H1 (cell line): Measurements from ENCODE around the gene ZMAT5. TPM values are rescaled to one million over a fixed set of nuclear protein-coding genes. Genes with fewer than 3 reads are reported as not detected.

Experiments used
- CTCF ChIA-PET: fragments of 300-600 bp; sonication (Branson Sonifier 250); formaldehyde crosslinking; loops from one replicate; lab custom pipeline; 2021; ENCODE audit not compliant: partially characterized antibody; lab: Charles Lee
- POLR2A ChIA-PET: fragments of 300-600 bp; sonication (Branson Sonifier 250); formaldehyde crosslinking; loops from one replicate; lab custom pipeline; 2021; ENCODE audit warnings: inconsistent platforms; ENCODE audit not compliant: partially characterized antibody; lab: Charles Lee
- DNase-seq, 2 experiments: peaks; one replicate each; pipeline versions ENCODE4 v3.0.0 to v3.0.0-alpha.2; 2010 to 2022; ENCODE audit warnings: low spot score in 2 of 2, low read depth in 1 of 2, mixed read lengths in 1 of 2
- FAIRE-seq: peaks from 2 replicates; lab custom pipeline; 2011; peaks lifted over from hg19 to GRCh38; lab: Jason Lieb, UNC
- H2AFZ ChIP-seq: 2 replicates; pipeline ENCODE4 v1.8.1; 2012; ENCODE audit warnings: low read length, inconsistent platforms
- H2AK5ac ChIP-seq: 2 replicates; pipeline ENCODE4 v1.6.1; 2013; ENCODE audit warnings: low read depth, low read length
- H2BK120ac ChIP-seq: replicated peaks from 2 replicates; pipeline ENCODE3; 2013; ENCODE audit warnings: low read depth, low read length, inconsistent platforms
- H2BK12ac ChIP-seq: 2 replicates; pipeline ENCODE4 v1.6.1; 2013; ENCODE audit warnings: low read depth, low read length
- H2BK15ac ChIP-seq: 2 replicates; pipeline ENCODE4 v1.6.1; 2013; ENCODE audit warnings: low read length
- H2BK20ac ChIP-seq: 2 replicates; pipeline ENCODE4 v1.6.1; 2013; ENCODE audit warnings: low read length
- H2BK5ac ChIP-seq: 2 replicates; pipeline ENCODE4 v1.6.1; 2013; ENCODE audit warnings: low read depth, low read length
- H3K14ac ChIP-seq: 2 replicates; pipeline ENCODE4 v1.6.1; 2013; ENCODE audit warnings: inconsistent platforms; ENCODE audit not compliant: insufficient read length
- H3K18ac ChIP-seq: 2 replicates; pipeline ENCODE4 v1.6.1; 2013; ENCODE audit warnings: low read length; ENCODE audit errors: extremely low read depth
- H3K23ac ChIP-seq: 2 replicates; pipeline ENCODE4 v1.6.1; 2013; ENCODE audit warnings: inconsistent platforms; ENCODE audit not compliant: insufficient read length
- H3K23me2 ChIP-seq: 2 replicates; pipeline ENCODE4 v1.6.1; 2013; ENCODE audit warnings: low read depth, low read length
- H3K27ac ChIP-seq: 2 replicates; pipeline ENCODE4 v1.6.1; 2011; ENCODE audit warnings: low read depth, low read length, inconsistent platforms
- H3K27me3 ChIP-seq, 4 experiments: replicated peaks in 1 of 4; 1 replicate in 1 of 4; 2 replicates in 3 of 4; pipeline versions ENCODE4 v1.6.1 to v1.8.1; 2011 to 2013; ENCODE audit warnings: low read length in 3 of 4, mild to moderate bottlenecking in 3 of 4, inconsistent platforms in 2 of 4, mixed read lengths in 2 of 4, moderate library complexity in 1 of 4; ENCODE audit not compliant: control insufficient read depth in 3 of 4, insufficient read depth in 3 of 4; ENCODE audit errors: extremely low read depth in 1 of 4
- H3K36me3 ChIP-seq, 4 experiments: 2 replicates each; pipeline versions ENCODE4 v1.6.1 to v1.8.1; 2011 to 2013; ENCODE audit warnings: mild to moderate bottlenecking in 4 of 4, low read length in 3 of 4, moderate library complexity in 2 of 4, control low read depth in 1 of 4, inconsistent platforms in 1 of 4; ENCODE audit not compliant: insufficient read depth in 4 of 4, control insufficient read depth in 2 of 4
- H3K4ac ChIP-seq: replicated peaks from 2 replicates; pipeline ENCODE3; 2013; ENCODE audit warnings: low read length, low read depth, mixed read lengths, inconsistent platforms; ENCODE audit not compliant: insufficient read length
- H3K4me1 ChIP-seq, 4 experiments: replicated peaks in 1 of 4; 1 replicate in 1 of 4; 2 replicates in 3 of 4; pipeline versions ENCODE4 v1.6.1 to v1.8.1; 2011 to 2013; ENCODE audit warnings: low read length in 3 of 4, inconsistent platforms in 2 of 4, mixed read lengths in 1 of 4; ENCODE audit not compliant: insufficient read depth in 4 of 4, control insufficient read depth in 3 of 4
- H3K4me2 ChIP-seq, 2 experiments: 2 replicates each; pipeline versions ENCODE4 v1.6.1 to v1.8.1; 2011 to 2013; ENCODE audit warnings: low read depth in 2 of 2, low read length in 2 of 2, control low read depth in 1 of 2, inconsistent platforms in 1 of 2, mild to moderate bottlenecking in 1 of 2; ENCODE audit not compliant: insufficient read depth in 1 of 2
- H3K4me3 ChIP-seq, 4 experiments: fragments of 200-600, 300-600 bp in 1 of 4; sonication (generic), shearing (Covaris generic), sonication (Bioruptor Twin) in 1 of 4; 2 replicates each; pipeline versions ENCODE4 v1.5.1 to v1.8.1; 2011 to 2016; ENCODE audit warnings: low read length in 4 of 4, low read depth in 3 of 4, control low read depth in 2 of 4, inconsistent platforms in 2 of 4, mild to moderate bottlenecking in 2 of 4, mixed read lengths in 1 of 4, moderate library complexity in 1 of 4; ENCODE audit not compliant: insufficient read depth in 2 of 4; ENCODE audit errors: extremely low read depth in 1 of 4
- H3K56ac ChIP-seq: replicated peaks from 2 replicates; pipeline ENCODE3; 2013; ENCODE audit warnings: low read depth, mild to moderate bottlenecking, mixed read lengths, low read length, inconsistent platforms; ENCODE audit not compliant: insufficient read length
- H3K79me1 ChIP-seq: 2 replicates; pipeline ENCODE4 v1.6.1; 2013; ENCODE audit warnings: low read depth, low read length, control low read depth
- H3K79me2 ChIP-seq, 2 experiments: 2 replicates each; pipeline versions ENCODE4 v1.6.1 to v1.8.1; 2012 to 2013; ENCODE audit warnings: low read length in 2 of 2, mild to moderate bottlenecking in 2 of 2, inconsistent platforms in 1 of 2; ENCODE audit not compliant: insufficient read depth in 2 of 2, control insufficient read depth in 1 of 2
- H3K9ac ChIP-seq, 4 experiments: replicated peaks in 1 of 4; 1 replicate in 1 of 4; 2 replicates in 3 of 4; pipeline versions ENCODE4 v1.6.1 to v1.8.1; 2011 to 2013; ENCODE audit warnings: low read depth in 3 of 4, low read length in 3 of 4, control low read depth in 2 of 4, mild to moderate bottlenecking in 2 of 4, moderate library complexity in 2 of 4, inconsistent platforms in 1 of 4; ENCODE audit errors: extremely low read depth in 1 of 4
- H3K9me3 ChIP-seq, 2 experiments: 2 replicates each; pipeline versions ENCODE4 v1.6.1 to v1.8.1; 2012 to 2013; ENCODE audit warnings: mild to moderate bottlenecking in 2 of 2, moderate library complexity in 2 of 2, control low read depth in 1 of 2, inconsistent platforms in 1 of 2, low read depth in 1 of 2, low read length in 1 of 2, mixed read lengths in 1 of 2; ENCODE audit not compliant: insufficient read depth in 2 of 2
- H4K20me1 ChIP-seq, 2 experiments: replicated peaks in 1 of 2; 2 replicates each; pipeline versions ENCODE3 to v1.8.1; 2011 to 2013; ENCODE audit warnings: inconsistent platforms in 2 of 2, low read length in 2 of 2, mild to moderate bottlenecking in 1 of 2; ENCODE audit not compliant: insufficient read depth in 2 of 2, control insufficient read depth in 1 of 2
- H4K5ac ChIP-seq: 2 replicates; pipeline ENCODE4 v1.6.1; 2013; ENCODE audit warnings: low read length, low read depth, mixed read lengths, inconsistent platforms; ENCODE audit not compliant: insufficient read length
- H4K8ac ChIP-seq: 2 replicates; pipeline ENCODE4 v1.8.0; 2013; ENCODE audit warnings: mild to moderate bottlenecking, moderate library complexity, low read length, inconsistent platforms; ENCODE audit not compliant: insufficient read depth; ENCODE audit errors: extremely low read depth
- H4K91ac ChIP-seq: replicated peaks from 2 replicates; pipeline ENCODE3; 2013; ENCODE audit warnings: low read length, mixed read lengths, inconsistent platforms; ENCODE audit not compliant: insufficient read length
- ATF2 ChIP-seq: IDR thresholded peaks from 2 replicates; pipeline ENCODE4 v1.6.1; 2012; ENCODE audit warnings: low read length, inconsistent platforms
- JUN ChIP-seq: IDR thresholded peaks from 2 replicates; pipeline ENCODE4 v1.6.1; 2011; ENCODE audit warnings: low read depth, mild to moderate bottlenecking, improper control_type of control experiment, low read length
- KDM1A ChIP-seq: fragments of 200-600, 300-600 bp; sonication (generic); IDR thresholded peaks from 2 replicates; pipeline ENCODE4 v1.7.1; 2016; ENCODE audit warnings: mild to moderate bottlenecking, low read length, borderline replicate concordance
- KDM4A ChIP-seq: IDR thresholded peaks from one replicate; pipeline ENCODE4 v1.7.1; 2012; ENCODE audit warnings: low read depth, mild to moderate bottlenecking, moderate library complexity, low read length, inconsistent platforms; ENCODE audit not compliant: severe bottlenecking
- MAFK ChIP-seq: IDR thresholded peaks from 2 replicates; pipeline ENCODE4 v1.6.1; 2012; ENCODE audit warnings: low read depth, mild to moderate bottlenecking, improper control_type of control experiment, low read length
- RFX5 ChIP-seq: IDR thresholded peaks from 2 replicates; pipeline ENCODE4 v1.6.1; 2011; ENCODE audit warnings: low read depth, low read length, improper control_type of control experiment, borderline replicate concordance
- SAP30 ChIP-seq: fragments of 300-600 bp; sonication (generic); IDR thresholded peaks from 2 replicates; pipeline ENCODE4 v1.7.1; 2012; ENCODE audit warnings: low read length, moderate library complexity, mild to moderate bottlenecking, inconsistent platforms; ENCODE audit not compliant: insufficient read depth, insufficient replicate concordance
- SIN3A ChIP-seq, 2 experiments: IDR thresholded peaks in 1 of 2; conservative IDR thresholded peaks in 1 of 2; 2 replicates each; pipeline ENCODE4 v1.6.1; 2011 to 2012; ENCODE audit warnings: low read length in 2 of 2, improper control_type of control experiment in 1 of 2, low read depth in 1 of 2, mild to moderate bottlenecking in 1 of 2
- SP1 ChIP-seq: IDR thresholded peaks from 2 replicates; pipeline ENCODE4 v1.6.1; 2011; ENCODE audit warnings: low read depth, low read length
- TAF1 ChIP-seq: IDR thresholded peaks from 2 replicates; pipeline ENCODE4 v1.6.1; 2011; ENCODE audit warnings: mild to moderate bottlenecking, low read depth, low read length
- TAF7 ChIP-seq: optimal IDR thresholded peaks from 2 replicates; pipeline ENCODE3; 2011; ENCODE audit warnings: low read depth, mild to moderate bottlenecking, inconsistent platforms, low read length, moderate library complexity, borderline replicate concordance
- TBP ChIP-seq: IDR thresholded peaks from 2 replicates; pipeline ENCODE4 v1.6.1; 2011; ENCODE audit warnings: low read depth, low read length, improper control_type of control experiment
- WGBS, 2 experiments: shearing (Covaris generic) in 1 of 2; methylation state at CpG; one replicate each; pipeline versions ENCODE4 v1.1.6 to v1.1.7; 2013 to 2015; ENCODE audit warnings: low lambda C conversion rate in 2 of 2, mixed read lengths in 2 of 2, inconsistent platforms in 1 of 2, low coverage in 1 of 2, missing lambda C conversion rate in 1 of 2; ENCODE audit not compliant: insufficient replicate concordance in 2 of 2, insufficient coverage in 1 of 2, insufficient read length in 1 of 2; ENCODE audit errors: extremely low coverage in 1 of 2, missing lambda C conversion rate in 1 of 2; 5-methylcytosine and 5-hydroxymethylcytosine counted together
- polyA plus RNA-seq, 7 experiments: library from polyadenylated mRNA; depleted of rRNA in 3 of 7; stranded (reverse) in 5 of 7; unstranded in 2 of 7; fragments of >200 nt in 5 of 7; fragments of 200-250 nt in 2 of 7; gene quantifications; 1 replicate in 5 of 7; 2 replicates in 1 of 7; 4 replicates in 1 of 7; pipeline versions ENCODE4 v1.2.1 to v1.2.3, GENCODE V29; 2011 to 2013; ENCODE audit warnings: missing spikeins in 2 of 7, mixed read lengths in 2 of 7
- total RNA-seq: library from RNA; stranded (reverse); fragmentation: NEBNext Ultra II Directional; extraction: Animal tissue kit (Norgen Biotek cat#: 25700); gene quantifications from 2 replicates; pipeline ENCODE4 v1.2.1, GENCODE V29; 2021

The ZMAT5 gene
- total and polyA plus RNA-seq, 2 of the 8 experiments (the other 6 are each of a cell fraction or from before 2014, with no cell fraction given), result 14.0 to 38.3 TPM

- no peaks in the 10 kb centered on the region for H4K20me1 ChIP-seq
- DNase-seq (no peak), FAIRE-seq (no peak)
- H4K91ac ChIP-seq, result no peak overlapping the region
- H2BK5ac ChIP-seq, result 0 out of 2 replicates have a peak overlapping the region, but pooled peaks have one; percentile 40
- H2AFZ ChIP-seq, result no peak overlapping the region
- no peak overlapping the region for H2BK12ac ChIP-seq
- no peak overlapping the region for H3K56ac ChIP-seq
- no peak overlapping the region for H3K4me2 ChIP-seq
- no peak overlapping the region for H2BK120ac ChIP-seq
- WGBS, 2 experiments, result 90% methylated on average over 8 of the region's 8 CpGs; no CpG with 5 or more reads in 1 of the 2 experiments
- H2BK20ac ChIP-seq, result no peak overlapping the region
- H4K5ac ChIP-seq, result no peak overlapping the region
- H3K36me3 ChIP-seq, result no peaks in the 10 kb centered on the region
- ChIA-PET CTCF (interaction anchor here (0.8 to 2.8 kb wide), 8 partner anchors 11 to 271 kb away, joined by 3 to 7 read pairs (median 4); no protein-coding TSS in a partner anchor), POLR2A (interaction anchor here (0.5 to 1.0 kb wide), 2 partner anchors 18 to 136 kb away, joined by 3 read pairs; no protein-coding TSS in a partner anchor)
- peaks cover 0 to 12% (median 7%) of the 10 kb centered on the region in 4 experiments; a peak in 6 of 7 replicates for H3K4me1 ChIP-seq
- H3K9ac ChIP-seq, result no peak overlapping the region
- no peaks in the 10 kb centered on the region for H3K9me3 ChIP-seq
- H2BK15ac ChIP-seq, result no peak overlapping the region
- no peak overlapping the region for H3K4me3 ChIP-seq
- H3K23ac ChIP-seq, result no peak overlapping the region
- no peaks in the 10 kb centered on the region for H3K27me3 ChIP-seq
- H3K79me1 ChIP-seq, result no peaks in the 10 kb centered on the region
- no peak overlapping the region for H3K27ac ChIP-seq
- no peak overlapping the region for H3K14ac ChIP-seq
- H2AK5ac ChIP-seq, result no peak overlapping the region
- H3K23me2 ChIP-seq, result no peaks in the 10 kb centered on the region
- H3K79me2 ChIP-seq, result no peaks in the 10 kb centered on the region
- H3K18ac ChIP-seq, result 0 out of 2 replicates have a peak overlapping the region, but pooled peaks have one; percentile 1
- no peak overlapping the region for H4K8ac ChIP-seq
- no peak overlapping the region for H3K4ac ChIP-seq
- TF ChIP-seq TBP, result no peak
- TF ChIP-seq TAF1, result no peak
- TF ChIP-seq ATF2, result no peak
- no peak for TF ChIP-seq KDM4A
- no peak for TF ChIP-seq TAF7
- no peak for TF ChIP-seq SIN3A (conservative IDR thresholded peaks at IDR 0.05 in 1 of 2, IDR thresholded peaks at IDR 0.05 in 1 of 2; ENCODE audit: low read depth in 1 of 2, low read length in 2 of 2)
- TF ChIP-seq MAFK, result no peak
- no peak for TF ChIP-seq JUN
- TF ChIP-seq KDM1A, result no peak
- TF ChIP-seq SP1, result no peak
- no peak for TF ChIP-seq RFX5
- TF ChIP-seq SAP30, result no peak
Observed at GRCh38 chr22:29734406-29734805, 32.4 kb downstream of the ZMAT5 start.
